Measurements from ENCODE around the gene PEPD. TPM values are rescaled to one million over a fixed set of nuclear protein-coding genes. Genes with fewer than 3 reads are reported as not detected.

PEPD gene
- total RNA-seq, 1 experiment from 2014 or later: 116 TPM

DNA sequence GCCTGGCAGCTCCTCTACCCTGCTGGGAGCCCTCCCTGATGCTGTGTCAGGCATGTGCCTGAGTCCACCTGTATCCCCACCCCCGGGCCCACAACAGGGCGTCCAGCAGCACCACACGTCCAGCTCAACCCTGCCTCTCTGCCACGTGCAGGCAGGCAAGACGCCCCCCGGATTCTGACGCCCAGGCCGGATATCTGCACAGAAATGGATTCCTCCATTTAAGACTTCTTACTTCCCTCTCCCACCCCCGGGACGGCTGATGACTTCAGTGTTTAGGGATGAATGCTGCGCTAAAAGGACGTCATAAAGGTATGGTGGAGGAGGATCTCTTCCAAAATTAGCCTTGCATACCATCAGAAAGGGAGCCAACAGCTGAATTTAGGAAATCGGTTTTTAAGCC lies 10.2 kb downstream of the PEPD start:
- POLR2A ChIA-PET: no interaction called here

GRCh38 chr19:33510462-33511194 lies 11.0 kb downstream of the PEPD start:
- DNase-seq: no peak
- Mint-ChIP-seq H3K4me1 (ENCODE audit: low read depth, unreplicated experiment) (no peaks in the 10 kb centered on the region), H3K27me3 (ENCODE audit: insufficient read depth, unreplicated experiment) (no peaks in the 10 kb centered on the region), H3K4me3 (ENCODE audit: unreplicated experiment) (no peak overlapping the region), H3K27ac (ENCODE audit: unreplicated experiment) (peak overlapping the region; percentile 11), H3K9me3 (ENCODE audit: unreplicated experiment) (no peaks in the 10 kb centered on the region), H3K36me3 (ENCODE audit: insufficient read depth, unreplicated experiment) (peaks cover 19% of the 10 kb centered on the region)
- Histone ChIP-seq H3K27me3 (replicated peaks; ENCODE audit: control insufficient read depth, insufficient read depth, low read length) (no peaks in the 10 kb centered on the region), H3K4me1 (no peaks in the 10 kb centered on the region), H3K36me3 (ENCODE audit: control insufficient read depth, insufficient read depth, low read length) (peaks cover 1% of the 10 kb centered on the region), H3K9me3 (no peaks in the 10 kb centered on the region), H3K4me3 (ENCODE audit: low read depth, low read length) (no peak overlapping the region)
- TF ChIP-seq CTCF (IDR thresholded peaks at IDR 0.05; ENCODE audit: insufficient read depth in 1 of 2, low read depth in 1 of 2, low read length in 1 of 2, severe bottlenecking in 1 of 2, unreplicated experiment in 1 of 2): no peak
- POLR2A ChIA-PET: no interaction called here
- no TSS peak for BruUV-seq (replicated peaks)
- intact Hi-C loops (cut with micrococcal nuclease; ENCODE audit: unreplicated experiment): no loop called here
- CTCF ChIA-PET: no interaction called here

More for the DNA sequence above, 10.2 kb downstream of the PEPD start:
- intact Hi-C loops (cut with micrococcal nuclease; ENCODE audit: unreplicated experiment): no loop called here
- H3K9me3 Mint-ChIP-seq (ENCODE audit: unreplicated experiment): no peaks in the 10 kb centered on the region
- TF ChIP-seq CTCF (IDR thresholded peaks at IDR 0.05; ENCODE audit: insufficient read depth in 1 of 2, low read depth in 1 of 2, low read length in 1 of 2, severe bottlenecking in 1 of 2, unreplicated experiment in 1 of 2): no peak
- CTCF ChIA-PET: no interaction called here
- no peaks in the 10 kb centered on the region for H3K4me1 Mint-ChIP-seq (ENCODE audit: low read depth, unreplicated experiment)
- H3K4me1 ChIP-seq: no peaks in the 10 kb centered on the region
- no peak overlapping the region for H3K4me3 ChIP-seq (ENCODE audit: low read depth, low read length)
- no peaks in the 10 kb centered on the region for H3K27me3 Mint-ChIP-seq (ENCODE audit: insufficient read depth, unreplicated experiment)
- H3K36me3 Mint-ChIP-seq (ENCODE audit: insufficient read depth, unreplicated experiment): peaks cover 19% of the 10 kb centered on the region
- H3K4me3 Mint-ChIP-seq (ENCODE audit: unreplicated experiment): no peak overlapping the region
- peak overlapping the region; percentile 20 for H3K27ac Mint-ChIP-seq (ENCODE audit: unreplicated experiment)
- H3K9me3 ChIP-seq: no peaks in the 10 kb centered on the region
- DNase-seq: no peak
- no peaks in the 10 kb centered on the region for H3K27me3 ChIP-seq (replicated peaks; ENCODE audit: control insufficient read depth, insufficient read depth, low read length)
- peaks cover 1% of the 10 kb centered on the region for H3K36me3 ChIP-seq (ENCODE audit: control insufficient read depth, insufficient read depth, low read length)
- BruUV-seq (replicated peaks): no TSS peak

- Histone ChIP-seq H3K9me3 (no peaks in the 10 kb centered on the region), H3K4me3 (ENCODE audit: low read depth, low read length) (no peak overlapping the region), H3K4me1 (no peaks in the 10 kb centered on the region), H3K36me3 (ENCODE audit: control insufficient read depth, insufficient read depth, low read length) (peaks cover 1% of the 10 kb centered on the region), H3K27me3 (replicated peaks; ENCODE audit: control insufficient read depth, insufficient read depth, low read length) (no peaks in the 10 kb centered on the region)
- no peaks in the 10 kb centered on the region for H3K9me3 Mint-ChIP-seq (ENCODE audit: unreplicated experiment)
- no peak for DNase-seq
- ChIA-PET CTCF (no interaction called here), POLR2A (no interaction called here)
- BruUV-seq (replicated peaks): no TSS peak
- intact Hi-C loops (cut with micrococcal nuclease; ENCODE audit: unreplicated experiment): no loop called here
- H3K4me3 Mint-ChIP-seq (ENCODE audit: unreplicated experiment): no peak overlapping the region
- no peaks in the 10 kb centered on the region for H3K27me3 Mint-ChIP-seq (ENCODE audit: insufficient read depth, unreplicated experiment)
- H3K27ac Mint-ChIP-seq (ENCODE audit: unreplicated experiment): peak overlapping the region; percentile 11
- no peak for TF ChIP-seq CTCF (IDR thresholded peaks at IDR 0.05; ENCODE audit: insufficient read depth in 1 of 2, low read depth in 1 of 2, low read length in 1 of 2, severe bottlenecking in 1 of 2, unreplicated experiment in 1 of 2)
- H3K36me3 Mint-ChIP-seq (ENCODE audit: insufficient read depth, unreplicated experiment): peaks cover 19% of the 10 kb centered on the region
- no peaks in the 10 kb centered on the region for H3K4me1 Mint-ChIP-seq (ENCODE audit: low read depth, unreplicated experiment)
These were observed 11.8 kb downstream of the PEPD start for GRCh38 chr19:33509774-33510173.
